ENCODE results near the gene LDB2.

The LDB2 gene

GRCh38 chr4:16706251-16706650, 192.2 kb downstream of the LDB2 start:
- Histone ChIP-seq H3K27me3 (ENCODE audit: control insufficient read depth, insufficient read depth, low read length) (no peaks in the 10 kb centered on the region), H3K36me3 (ENCODE audit: control insufficient read depth, insufficient read depth, low read length) (no peaks in the 10 kb centered on the region), H3K27ac (no peak overlapping the region), H3K79me2 (no peaks in the 10 kb centered on the region), H3K9ac (no peak overlapping the region), H3K4me3 (ENCODE audit: low read depth, low read length) (no peak overlapping the region), H2AFZ (no peak overlapping the region), H3K9me3 (ENCODE audit: control insufficient read depth, low read length) (no peaks in the 10 kb centered on the region), H3K4me2 (ENCODE audit: low read length) (no peak overlapping the region), H3K4me1 (no peaks in the 10 kb centered on the region)
- no peak for TF ChIP-seq CTCF (IDR thresholded peaks at IDR 0.05)

- Histone ChIP-seq H3K36me3 (ENCODE audit: control insufficient read depth, insufficient read depth, low read length) (no peaks in the 10 kb centered on the region), H3K4me2 (ENCODE audit: low read length) (no peak overlapping the region), H3K9ac (no peak overlapping the region), H3K27me3 (ENCODE audit: control insufficient read depth, insufficient read depth, low read length) (no peaks in the 10 kb centered on the region), H3K79me2 (no peaks in the 10 kb centered on the region), H3K27ac (no peak overlapping the region), H3K4me3 (ENCODE audit: low read depth, low read length) (no peak overlapping the region), H2AFZ (no peak overlapping the region), H3K9me3 (ENCODE audit: control insufficient read depth, low read length) (no peaks in the 10 kb centered on the region), H3K4me1 (no peaks in the 10 kb centered on the region)
- TF ChIP-seq CTCF (IDR thresholded peaks at IDR 0.05): no peak
Measured at GRCh38 chr4:16705341-16705740, 193.1 kb downstream of the LDB2 start.

- no peaks in the 10 kb centered on the region for H3K27me3 ChIP-seq (ENCODE audit: control insufficient read depth, insufficient read depth, low read length)
- H2AFZ ChIP-seq: no peak overlapping the region
- no peak for TF ChIP-seq CTCF (IDR thresholded peaks at IDR 0.05)
- H3K4me1 ChIP-seq: no peaks in the 10 kb centered on the region
- H3K27ac ChIP-seq: no peak overlapping the region
- no peak overlapping the region for H3K4me2 ChIP-seq (ENCODE audit: low read length)
- H3K9ac ChIP-seq: no peak overlapping the region
- H3K36me3 ChIP-seq (ENCODE audit: control insufficient read depth, insufficient read depth, low read length): no peaks in the 10 kb centered on the region
- no peak overlapping the region for H3K4me3 ChIP-seq (ENCODE audit: low read depth, low read length)
- no peaks in the 10 kb centered on the region for H3K79me2 ChIP-seq
- no peaks in the 10 kb centered on the region for H3K9me3 ChIP-seq (ENCODE audit: control insufficient read depth, low read length)
Measured at GRCh38 chr4:16704489-16704888, 194.0 kb downstream of the LDB2 start.

- Histone ChIP-seq H3K36me3 (ENCODE audit: control insufficient read depth, insufficient read depth, low read length) (no peaks in the 10 kb centered on the region), H3K27ac (no peak overlapping the region), H3K27me3 (ENCODE audit: control insufficient read depth, insufficient read depth, low read length) (no peaks in the 10 kb centered on the region)
Measured at GRCh38 chr4:16695896-16696295, 202.5 kb downstream of the LDB2 start.

More at GRCh38 chr4:16695896-16696295, 202.5 kb downstream of the LDB2 start:
- H3K4me1 ChIP-seq: no peaks in the 10 kb centered on the region
- H3K4me3 ChIP-seq (ENCODE audit: low read depth, low read length): no peak overlapping the region
- H2AFZ ChIP-seq: no peak overlapping the region
- no peak overlapping the region for H3K4me2 ChIP-seq (ENCODE audit: low read length)
- TF ChIP-seq CTCF (IDR thresholded peaks at IDR 0.05): no peak
- H3K9ac ChIP-seq: no peak overlapping the region
- H3K79me2 ChIP-seq: no peaks in the 10 kb centered on the region
- no peaks in the 10 kb centered on the region for H3K9me3 ChIP-seq (ENCODE audit: control insufficient read depth, low read length)
